HG02759 (cell line): ENCODE results near the gene CBFA2T2.

Experiments used
- ATAC-seq: cut with Tn5 transposase; IDR thresholded peaks from one replicate; pipeline ENCODE4 v1.9.1; 2021; ENCODE audit warnings: mild to moderate bottlenecking, moderate library complexity; ENCODE audit not compliant: unreplicated experiment

The CBFA2T2 gene

DNA sequence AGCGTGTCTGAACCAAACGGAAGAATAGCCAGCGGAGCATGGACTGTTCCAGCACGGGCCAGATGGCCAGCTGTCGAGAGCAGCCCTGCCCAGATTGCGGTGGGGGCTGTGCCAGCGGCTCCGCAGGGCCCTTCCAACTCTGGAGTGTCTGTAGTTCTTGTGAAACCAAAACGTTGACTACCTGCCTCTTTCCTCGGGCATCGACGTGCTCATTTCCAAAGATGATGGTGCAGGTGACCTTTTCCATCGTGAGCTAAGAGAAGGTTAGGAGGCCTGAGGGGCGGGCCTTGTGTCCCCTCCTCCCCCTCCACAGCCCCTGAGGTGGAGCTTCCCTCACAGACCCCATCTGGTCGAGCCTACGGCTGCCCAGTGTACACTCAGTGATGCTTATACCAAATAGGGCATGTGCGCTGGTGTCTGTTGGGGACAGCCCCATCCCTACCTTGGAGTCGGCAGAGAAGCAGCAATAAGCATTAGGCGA lies 159.3 kb downstream of the CBFA2T2 start:
- ATAC-seq, result no peak

DNA sequence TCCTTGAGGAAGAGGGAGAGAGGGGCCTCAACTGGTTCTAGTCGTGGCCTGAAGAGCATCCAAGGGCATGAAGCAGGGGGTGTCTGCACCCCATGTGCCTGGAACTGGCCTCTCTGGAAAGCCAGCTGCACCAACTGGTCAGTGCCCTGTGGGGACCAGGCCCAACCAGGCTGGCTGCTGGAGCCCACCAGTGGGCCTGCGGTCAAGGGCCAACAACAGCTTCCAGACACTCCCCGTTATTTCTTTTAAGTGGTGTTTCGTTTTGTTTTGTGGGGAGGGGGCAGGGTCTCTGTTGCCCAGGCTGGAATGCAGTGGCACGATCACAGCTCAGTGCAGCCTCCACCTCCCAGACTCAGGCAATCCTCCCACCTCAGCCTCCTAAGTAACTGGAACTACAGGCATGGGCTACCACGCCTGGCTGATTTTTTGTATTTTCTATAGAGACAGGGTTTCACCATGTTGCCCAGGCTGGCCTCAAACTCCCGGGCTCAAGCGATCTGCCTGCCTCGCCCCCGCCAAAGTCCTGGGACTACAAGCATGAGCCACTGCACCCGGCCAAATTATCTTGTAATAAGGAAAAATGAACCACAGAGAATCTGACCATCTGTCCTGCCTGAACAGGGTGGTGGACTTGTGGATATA lies 160.3 kb downstream of the CBFA2T2 start:
- no peak for ATAC-seq

DNA sequence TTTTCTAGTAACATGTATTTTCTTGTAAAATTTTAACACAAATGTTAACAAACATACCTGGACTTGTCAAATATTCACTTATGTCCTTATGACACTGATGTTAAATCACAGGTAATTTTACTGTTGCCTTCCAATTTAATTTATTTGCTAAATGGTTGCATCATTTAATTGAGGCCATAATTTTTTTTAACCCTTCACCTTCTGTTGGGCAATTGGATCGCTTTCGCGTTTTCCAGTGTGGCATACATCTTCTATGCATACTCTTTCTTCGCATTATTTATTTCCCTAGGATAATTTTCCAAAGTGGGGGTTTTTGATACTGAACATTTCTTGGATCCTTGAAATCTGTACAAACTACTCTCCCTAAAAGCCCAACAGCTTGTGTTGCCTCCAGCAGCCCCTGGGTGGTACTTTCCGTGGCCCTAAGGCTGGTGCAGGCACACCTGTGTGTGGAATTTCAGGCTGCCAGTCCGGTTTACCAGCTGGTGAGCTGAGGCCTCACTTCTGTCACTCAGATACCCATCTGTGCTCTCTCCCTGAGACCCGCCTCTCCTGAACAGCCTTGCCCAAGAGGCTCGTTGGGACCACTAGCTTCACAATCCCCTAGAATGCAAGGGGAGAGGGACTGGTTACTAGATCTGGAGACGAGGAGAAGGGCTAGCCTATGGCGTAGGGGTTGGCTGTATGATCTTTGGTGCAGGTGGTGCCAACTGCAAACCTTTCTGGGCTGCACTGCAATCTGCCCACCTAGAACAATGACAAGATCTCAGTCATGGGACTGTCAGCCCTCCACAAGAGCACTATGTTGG lies 161.1 kb downstream of the CBFA2T2 start:
- no peak for ATAC-seq

DNA sequence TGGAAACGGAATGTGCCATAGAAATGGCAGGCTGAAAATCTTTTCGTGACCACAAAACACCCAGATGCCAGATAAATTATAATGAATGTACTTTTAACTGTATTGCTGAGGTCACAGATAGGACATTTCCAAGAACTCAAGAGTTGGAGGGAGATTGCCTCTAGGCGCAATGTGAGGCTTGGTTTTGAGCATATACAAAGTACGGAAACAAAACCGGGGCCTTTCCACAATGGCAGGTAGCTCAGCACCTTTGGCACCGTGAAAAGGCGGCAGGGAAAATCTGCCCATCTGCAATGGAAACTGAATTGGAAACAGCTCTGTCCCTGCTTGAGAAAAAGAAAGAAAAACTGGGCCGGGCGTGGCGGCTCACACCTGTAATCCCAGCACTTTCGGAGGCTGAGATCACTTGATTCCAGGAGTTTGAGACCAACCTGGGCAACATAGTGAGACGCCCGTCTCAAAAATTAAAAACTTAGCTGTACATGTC lies 161.7 kb downstream of the CBFA2T2 start:
- no peak for ATAC-seq

DNA sequence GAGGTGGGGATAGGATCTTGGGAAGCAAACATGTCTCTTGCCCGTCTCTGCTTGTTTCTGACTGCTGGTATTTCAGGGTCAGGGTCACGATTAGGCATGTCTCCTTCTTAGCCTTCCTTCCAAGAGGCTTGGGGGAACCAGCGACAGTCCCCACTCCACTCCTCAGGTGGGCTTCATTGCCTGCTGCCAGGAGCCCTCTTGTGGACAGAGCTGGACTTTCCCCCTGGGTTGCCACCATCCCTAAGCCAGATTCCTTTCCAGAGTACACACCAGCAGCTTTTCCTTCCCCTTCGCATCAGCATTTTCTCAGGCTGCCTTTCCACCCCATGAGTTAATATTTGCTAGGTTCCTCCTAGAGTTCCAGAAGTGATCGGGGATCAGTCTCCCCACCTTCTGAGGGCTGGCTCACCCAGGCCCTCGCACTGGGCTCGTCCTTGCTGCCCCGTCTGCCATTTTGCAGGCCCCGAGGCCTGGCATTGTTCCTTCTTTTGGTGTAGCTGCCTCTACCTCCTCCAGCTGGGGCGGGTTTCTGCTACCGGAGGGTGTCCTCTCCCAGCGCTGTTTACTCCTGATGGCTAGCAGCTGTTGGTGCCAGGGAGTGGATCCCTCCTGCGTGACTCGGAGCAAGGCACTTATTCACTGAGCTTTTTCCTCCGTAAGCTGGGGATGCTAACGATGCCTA lies 163.5 kb downstream of the CBFA2T2 start:
- ATAC-seq, result no peak

DNA sequence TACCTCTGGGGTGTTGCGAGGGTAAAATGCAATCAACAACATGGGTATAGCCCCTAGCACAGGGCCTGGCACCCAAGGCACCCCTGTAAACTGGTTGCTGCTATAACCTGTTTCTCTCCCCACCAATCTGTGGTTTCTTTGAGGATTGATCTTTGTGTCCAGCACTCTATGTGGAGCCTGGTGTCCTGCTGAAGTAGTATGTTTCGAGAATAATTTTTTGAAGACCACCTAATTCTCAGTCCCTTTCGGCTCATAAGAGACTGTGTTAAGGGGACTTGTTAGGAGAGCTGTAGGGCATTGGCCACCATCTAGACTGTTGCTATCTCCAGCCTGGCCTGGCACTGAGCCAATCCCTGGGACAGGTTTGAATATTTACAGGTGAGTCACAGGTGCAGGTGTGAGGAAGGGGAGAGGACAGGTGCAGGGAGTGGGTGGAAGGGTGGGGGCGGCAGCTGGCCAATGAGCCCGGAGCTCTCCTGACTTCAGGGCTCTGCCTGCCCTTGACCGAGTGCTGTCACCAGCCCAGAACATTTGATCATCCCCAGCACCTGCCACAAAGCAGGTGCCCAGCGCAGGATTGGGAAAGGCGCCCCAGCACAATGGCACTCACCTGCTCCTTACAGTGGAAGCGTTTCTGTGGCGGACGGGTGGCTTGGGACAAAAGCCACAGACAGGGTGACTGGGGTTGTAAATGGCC lies 164.2 kb downstream of the CBFA2T2 start:
- ATAC-seq, result no peak

DNA sequence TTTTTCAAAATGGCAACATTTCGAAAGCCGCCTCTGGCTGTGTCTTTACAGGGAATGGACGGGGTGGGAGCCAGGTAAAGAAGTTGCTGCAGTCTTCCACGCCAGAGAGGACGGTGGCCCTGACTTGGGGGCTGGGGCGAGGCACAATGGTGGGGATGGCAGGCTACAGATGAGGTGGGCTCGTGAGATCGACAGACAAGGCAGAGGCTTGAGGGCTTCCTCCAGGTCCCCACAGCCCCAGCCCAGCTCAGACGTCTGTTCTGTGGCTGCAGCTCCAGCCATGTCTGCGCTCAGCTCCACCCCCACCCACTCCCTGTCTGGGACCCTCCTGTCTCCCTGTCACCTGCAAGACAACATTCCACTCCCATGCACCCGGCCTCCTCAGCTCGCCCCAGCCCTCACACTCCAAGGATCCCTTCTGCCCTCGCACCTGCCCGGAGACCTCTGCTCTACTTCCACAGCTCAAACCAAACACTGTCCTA lies 164.8 kb downstream of the CBFA2T2 start:
- ATAC-seq, result no peak

DNA sequence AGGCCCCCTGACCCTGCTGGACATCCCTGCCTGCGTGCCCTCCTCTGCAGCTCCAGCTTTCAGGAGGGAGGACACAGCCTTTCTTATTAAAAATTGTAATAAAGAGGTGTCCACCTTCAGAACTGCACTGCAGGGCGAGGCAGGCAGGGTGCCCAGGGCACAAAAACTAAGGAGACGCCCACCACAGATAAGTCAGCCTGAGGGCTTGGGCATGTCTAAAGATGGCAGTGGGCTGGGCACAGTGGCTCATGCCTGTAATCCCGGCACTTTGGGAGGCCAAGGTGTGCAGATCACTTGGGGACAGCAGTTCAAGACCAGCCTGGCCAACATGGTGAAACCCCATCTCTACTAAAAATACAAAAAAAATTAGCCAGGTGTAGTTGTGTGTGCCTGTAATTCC lies 165.3 kb downstream of the CBFA2T2 start:
- no peak for ATAC-seq

DNA sequence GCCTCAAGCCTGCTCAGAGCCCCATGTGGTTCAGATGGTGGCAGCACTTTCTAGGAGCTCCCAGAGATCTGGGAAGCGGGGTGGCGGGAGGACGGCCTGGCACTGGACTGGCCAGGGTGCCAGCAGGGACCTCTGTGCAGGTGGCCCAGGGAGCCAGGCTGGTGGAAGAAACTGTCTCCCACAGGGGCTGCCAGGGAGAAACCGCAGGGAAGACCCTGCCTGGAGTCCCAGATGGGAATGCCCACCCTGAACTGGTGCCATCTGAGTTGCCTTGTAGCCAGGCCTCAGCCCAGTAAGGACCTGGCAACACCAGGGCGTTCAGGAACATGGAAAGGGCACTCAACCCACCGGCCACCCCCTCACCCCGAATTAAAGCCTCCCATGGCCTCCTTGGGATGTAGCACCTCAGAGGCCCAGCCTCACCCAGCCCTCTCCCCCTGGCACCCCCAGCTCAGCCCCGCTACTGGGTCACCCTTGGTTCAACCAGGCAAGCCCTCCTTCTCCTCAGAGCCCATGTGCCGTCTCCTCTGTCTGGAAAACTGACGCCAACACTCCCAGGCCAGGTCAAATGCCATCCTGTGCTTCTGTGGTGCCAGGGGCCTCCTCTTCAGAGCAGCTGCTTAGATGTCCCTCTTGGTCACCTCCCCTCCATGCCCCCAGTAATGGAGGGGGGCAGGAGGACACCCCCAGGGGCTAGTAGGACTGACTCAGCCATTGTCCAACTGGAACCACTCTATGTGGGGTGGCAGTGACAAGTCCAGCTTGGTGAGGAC lies 166.3 kb downstream of the CBFA2T2 start:
- ATAC-seq, result no peak

DNA sequence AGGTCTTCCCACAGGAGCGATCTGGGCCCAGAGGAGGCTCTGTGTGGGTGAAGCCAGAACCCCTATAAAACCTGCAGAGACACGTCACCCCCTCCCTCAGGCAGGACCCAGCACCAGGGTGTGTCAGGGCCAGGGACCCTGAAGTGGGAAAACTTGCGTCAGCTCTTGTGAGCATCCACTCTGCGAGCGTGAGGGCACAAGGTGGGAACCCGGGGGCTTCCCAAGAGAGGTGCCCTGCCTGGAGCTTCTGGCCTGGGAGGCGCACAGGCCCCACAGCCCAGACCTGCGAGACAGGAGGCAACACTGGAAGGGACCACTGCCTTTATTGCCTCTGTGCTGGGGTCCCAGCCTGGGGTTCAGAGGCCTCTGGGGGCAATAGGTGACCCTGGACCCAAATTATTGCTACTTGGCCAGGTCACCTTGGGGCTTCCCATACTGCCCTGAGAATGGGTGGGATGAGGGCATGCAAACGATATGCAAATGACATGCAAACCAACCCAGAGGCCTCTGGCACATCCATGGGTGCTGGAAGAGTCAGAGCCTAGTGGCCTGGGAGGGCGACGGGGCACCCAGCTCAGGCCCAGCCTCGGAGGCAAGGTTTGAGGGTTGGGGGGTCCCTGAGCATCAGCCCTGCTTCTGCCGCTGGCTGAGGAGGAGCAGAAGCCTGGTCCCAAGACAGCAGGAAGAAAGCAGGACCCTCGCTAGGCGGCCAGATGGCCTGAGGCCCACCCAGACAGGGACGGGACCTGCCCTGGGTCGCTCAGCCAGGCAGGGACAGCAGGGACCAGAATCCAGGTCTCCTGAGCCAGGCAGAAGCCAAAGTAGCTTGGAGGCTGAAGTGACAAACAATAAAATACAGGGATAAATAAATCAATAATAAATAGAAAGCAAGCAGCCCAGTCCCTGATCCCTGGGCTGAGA lies 167.1 kb downstream of the CBFA2T2 start:
- ATAC-seq, result no peak

DNA sequence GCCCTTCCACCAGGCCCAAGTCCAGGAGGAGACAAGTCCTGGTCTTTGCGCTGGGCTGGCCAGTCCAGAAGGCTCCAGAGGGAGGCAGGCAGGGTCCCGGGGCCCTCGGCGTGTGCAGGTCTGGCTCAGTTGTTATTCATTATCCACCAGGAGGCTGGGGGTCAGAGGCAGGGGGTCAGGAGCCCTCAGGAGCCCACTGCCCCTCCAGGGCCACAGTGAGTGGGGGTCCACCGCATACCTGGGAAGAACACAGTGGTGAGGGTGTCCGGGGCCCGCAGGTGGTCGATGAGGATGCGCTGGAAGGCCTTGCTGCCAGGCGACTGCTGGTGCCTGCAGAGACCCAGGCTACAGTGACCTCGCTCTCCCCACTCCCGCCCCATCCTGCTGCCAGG lies 167.8 kb downstream of the CBFA2T2 start:
- no peak for ATAC-seq

DNA sequence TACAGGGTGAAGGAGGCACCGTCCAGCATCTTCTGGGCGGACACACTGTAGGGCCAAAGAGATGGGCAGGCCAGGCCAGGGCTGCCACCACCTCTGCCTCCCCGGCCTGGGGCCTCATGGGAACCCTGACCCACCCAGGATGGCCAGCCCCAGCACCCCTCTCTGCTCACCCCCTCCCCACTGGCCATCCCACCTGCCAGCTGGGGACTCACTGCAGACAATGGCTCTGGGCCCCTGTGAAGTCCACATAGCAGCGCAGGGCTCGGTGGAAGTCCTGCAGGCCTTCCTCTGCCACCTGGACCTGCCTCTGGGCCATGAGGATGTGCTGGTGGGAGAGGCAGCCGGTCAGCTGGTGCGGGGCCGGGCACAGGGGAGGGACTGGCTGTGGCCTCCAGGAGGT lies 168.6 kb downstream of the CBFA2T2 start:
- ATAC-seq, result no peak

DNA sequence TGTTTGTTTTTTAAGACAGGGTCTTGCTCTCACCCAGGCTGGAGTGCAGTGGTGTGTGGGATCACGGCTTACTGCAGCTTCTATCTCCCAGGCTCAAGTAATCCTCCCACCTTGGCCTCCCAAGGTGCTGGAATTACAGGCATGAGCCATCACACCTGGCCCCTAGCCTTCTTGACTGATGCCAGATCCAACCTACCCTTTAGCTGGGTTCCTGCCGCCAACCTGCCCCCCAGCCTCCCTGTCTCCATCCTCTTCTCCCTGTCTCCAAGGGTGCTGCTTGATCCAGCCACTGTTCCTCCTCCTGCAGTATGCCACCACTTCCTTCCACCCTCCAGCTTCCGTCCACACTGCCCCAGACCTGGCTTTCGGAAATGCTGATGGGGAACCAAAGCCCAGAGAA lies 169.0 kb downstream of the CBFA2T2 start:
- ATAC-seq, result no peak

DNA sequence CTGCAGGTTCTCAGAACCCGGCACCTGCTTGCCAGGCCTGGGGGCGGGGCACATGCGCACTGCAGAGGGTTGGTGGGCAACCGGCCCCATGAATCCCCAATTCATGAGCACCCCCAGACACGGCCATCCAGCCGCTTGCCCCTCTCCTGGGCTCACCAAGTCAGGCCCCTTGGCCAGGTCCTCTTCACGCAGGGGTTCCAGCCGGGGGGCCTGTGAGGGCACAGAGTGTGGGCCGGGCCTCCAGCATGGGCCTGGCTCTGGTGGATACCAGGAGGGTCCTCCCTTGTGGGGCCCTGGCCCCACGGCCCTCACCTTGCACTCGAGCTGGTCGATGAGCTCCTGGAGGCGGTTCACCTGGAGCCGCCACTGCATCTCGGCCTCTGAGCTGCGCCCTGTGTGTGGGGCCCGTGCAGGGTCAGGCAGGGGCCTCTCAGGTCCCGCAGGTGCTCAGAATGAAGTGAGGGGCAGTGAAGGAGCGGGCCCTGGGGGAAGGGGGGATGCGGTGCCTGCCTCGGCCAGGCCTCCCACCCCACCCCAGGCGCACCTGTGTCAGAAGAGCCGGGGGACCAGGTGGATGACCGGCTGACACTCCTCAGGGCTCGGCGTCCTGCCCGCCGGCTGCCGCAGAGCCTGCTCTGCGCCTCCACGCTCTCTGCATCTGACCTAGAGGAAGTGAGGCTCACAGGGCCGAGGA lies 169.6 kb downstream of the CBFA2T2 start:
- ATAC-seq, result no peak

DNA sequence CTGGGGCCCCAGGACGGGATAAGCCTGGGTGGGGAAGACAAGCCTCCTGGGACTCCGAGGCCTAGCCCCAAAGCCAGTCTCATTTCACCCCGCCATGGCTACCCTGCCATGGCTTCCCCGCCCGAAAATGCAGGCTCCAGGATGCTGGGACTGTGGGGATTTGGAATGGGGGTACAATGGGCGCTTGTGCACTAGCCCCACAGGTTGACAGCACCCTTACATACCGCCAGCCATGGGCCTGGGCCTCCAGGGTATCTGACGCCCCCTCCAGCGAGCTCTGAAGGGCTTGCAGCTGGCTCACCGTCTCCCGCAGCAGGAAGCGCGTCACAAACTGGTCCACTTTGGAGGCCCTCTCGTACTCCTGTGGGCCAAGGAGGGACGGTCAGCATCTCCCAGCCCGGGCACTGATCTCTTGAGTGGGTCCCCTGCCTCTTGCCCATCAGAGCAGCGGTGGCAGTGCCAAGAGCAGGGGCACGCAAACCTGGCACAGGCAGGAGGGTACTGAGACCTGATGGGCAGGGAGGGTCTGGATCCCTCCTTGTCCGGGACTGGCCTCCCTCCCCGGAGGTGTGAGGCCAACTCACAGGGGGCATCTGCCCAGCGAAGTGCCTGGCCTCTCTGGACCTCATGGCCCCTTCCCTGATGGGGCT lies 170.3 kb downstream of the CBFA2T2 start:
- ATAC-seq, result no peak

DNA sequence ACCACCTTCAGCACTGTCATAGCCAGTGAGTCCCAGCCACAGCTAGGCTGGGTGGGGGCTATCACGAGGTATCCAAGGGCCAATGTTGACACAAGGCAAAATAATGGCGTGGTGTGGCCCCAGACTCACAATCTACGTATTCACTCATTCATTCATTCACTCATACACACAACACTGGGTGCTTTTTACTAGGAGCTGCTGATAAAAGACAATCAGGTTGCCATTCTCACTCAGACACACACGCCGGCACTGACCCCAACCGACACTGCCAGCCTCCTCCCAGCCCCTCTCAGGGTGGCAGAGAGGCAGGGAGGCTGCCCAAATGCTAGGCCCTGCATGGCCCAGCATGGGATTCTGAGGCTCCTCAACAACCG lies 170.8 kb downstream of the CBFA2T2 start:
- ATAC-seq, result no peak

DNA sequence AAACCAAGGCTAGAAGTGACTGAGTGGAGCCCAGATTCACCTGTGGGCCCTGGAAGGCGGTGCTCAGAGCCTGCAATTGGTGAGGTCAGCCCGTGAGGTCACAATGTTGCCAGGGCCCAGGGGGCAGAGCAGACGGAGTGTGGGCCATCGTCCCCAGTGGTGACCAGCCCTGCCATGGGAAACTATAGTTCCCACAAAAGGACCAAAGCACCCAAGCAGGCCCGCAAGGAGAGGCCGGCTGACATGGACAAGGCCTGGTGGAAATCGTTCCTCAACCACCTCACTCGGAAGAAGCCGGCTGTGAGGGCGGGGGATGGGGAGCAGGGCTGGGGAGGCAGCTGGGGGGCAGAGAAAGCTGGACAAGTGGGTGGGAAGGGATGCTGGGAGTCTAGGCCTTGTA lies 172.3 kb downstream of the CBFA2T2 start, which contains the start of gene C20orf144:
Gene C20orf144 (plus strand): TSS at position 156 of the 400 bp plus-strand sequence. CDS start 19 bp downstream, at position 175.
- no peak for ATAC-seq
